K562 (cell line): ENCODE results near the gene PPP1R13L. TPM values are rescaled to one million over a fixed set of nuclear protein-coding genes. Genes with fewer than 3 reads are reported as not detected.

Experiments used
- ARID1B ChIP-seq: fragments of 450-650 bp; IDR thresholded peaks from 2 replicates; pipeline ENCODE4 v1.6.1; 2016; ENCODE audit warnings: antibody characterized with exemption, mild to moderate bottlenecking, inconsistent platforms
- E2F5 ChIP-seq: sonication (generic); formaldehyde crosslinking; IDR thresholded peaks from 2 replicates; pipeline ENCODE4 v1.8.0; 2022; ENCODE audit warnings: mild to moderate bottlenecking, missing genetic modification reagents
- FOXM1 ChIP-seq, 2 experiments: fragments of 450-650 bp in 1 of 2; sonication (generic) in 1 of 2; formaldehyde crosslinking in 1 of 2; IDR thresholded peaks; 2 replicates each; pipeline versions ENCODE4 v1.6.1 to v1.9.0; 2017 to 2022; ENCODE audit warnings: low read depth in 2 of 2, mild to moderate bottlenecking in 2 of 2, missing genetic modification reagents in 1 of 2, moderate library complexity in 1 of 2
- GTF2E2 ChIP-seq: fragments of 200-800 bp; sonication (Bioruptor generic); IDR thresholded peaks from 2 replicates; pipeline ENCODE4 v1.6.1; 2016; ENCODE audit warnings: missing genetic modification characterization, missing compliant biosample characterization
- HIVEP1 ChIP-seq: fragments of 250-450 bp; sonication (Bioruptor Pico); IDR thresholded peaks from 2 replicates; pipeline ENCODE4 v1.4.0; 2020; ENCODE audit warnings: mild to moderate bottlenecking
- IFI16 ChIP-seq: fragments of 250-450 bp; sonication (Bioruptor Pico); IDR thresholded peaks from 2 replicates; pipeline ENCODE4 v2.1.2; 2022; ENCODE audit warnings: mild to moderate bottlenecking, inconsistent platforms
- ILK ChIP-seq: fragments of 450-650 bp; IDR thresholded peaks from 2 replicates; pipeline ENCODE4 v1.6.1; 2016; ENCODE audit warnings: missing genetic modification characterization, low read depth, mild to moderate bottlenecking, missing compliant biosample characterization, moderate library complexity, borderline replicate concordance
- KLF6 ChIP-seq: fragments of 250-450 bp; sonication (Bioruptor Pico); IDR thresholded peaks from 2 replicates; pipeline ENCODE4 v1.4.0; 2020; ENCODE audit warnings: mild to moderate bottlenecking, moderate library complexity, borderline replicate concordance
- MAX ChIP-seq: sonication (generic); formaldehyde crosslinking; IDR thresholded peaks from 2 replicates; pipeline ENCODE4 v1.9.0; 2022; ENCODE audit warnings: mild to moderate bottlenecking, missing genetic modification reagents
- POLR2AphosphoS5 ChIP-seq: IDR thresholded peaks from 2 replicates; pipeline ENCODE4 v1.6.1; 2011; ENCODE audit warnings: mild to moderate bottlenecking, low read depth, low read length, moderate library complexity; ENCODE audit not compliant: control insufficient read depth, insufficient read depth
- RBM22 ChIP-seq: fragments of 200-400 bp; formaldehyde crosslinking; IDR thresholded peaks from 2 replicates; pipeline ENCODE4 v1.6.1; 2018; ENCODE audit warnings: low read length, low read depth; ENCODE audit not compliant: poor library complexity, severe bottlenecking
- SMARCA4 ChIP-seq: fragments of 450-650 bp; IDR thresholded peaks from 2 replicates; pipeline ENCODE4 v1.6.1; 2016
- SRSF7 ChIP-seq: fragments of 200-400 bp; formaldehyde crosslinking; optimal IDR thresholded peaks from 2 replicates; pipeline ENCODE3; 2017; ENCODE audit warnings: mild to moderate bottlenecking, low read depth, low read length
- STAT5B ChIP-seq: fragments of 250-450 bp; sonication (Bioruptor Pico); IDR thresholded peaks from 2 replicates; pipeline ENCODE4 v1.8.0; 2021; ENCODE audit warnings: mild to moderate bottlenecking, inconsistent platforms
- SUPT5H ChIP-seq: fragments of 450-650 bp; IDR thresholded peaks from 2 replicates; pipeline ENCODE4 v1.6.1; 2016
- TFAM ChIP-seq: fragments of 250-450 bp; sonication (Bioruptor Pico); conservative IDR thresholded peaks from 2 replicates; pipeline ENCODE4 v1.5.0; 2021; ENCODE audit warnings: mild to moderate bottlenecking, moderate library complexity
- ZFPM2 ChIP-seq: fragments of 250-450 bp; sonication (Bioruptor Pico); IDR thresholded peaks from 2 replicates; pipeline ENCODE4 v1.5.1; 2022; ENCODE audit warnings: mild to moderate bottlenecking
- ZNF124 ChIP-seq: sonication (generic); formaldehyde crosslinking; IDR thresholded peaks from 2 replicates; pipeline ENCODE4 v1.8.1; 2022; ENCODE audit warnings: missing genetic modification reagents
- ZNF232 ChIP-seq: sonication (generic); formaldehyde crosslinking; IDR thresholded peaks from 2 replicates; pipeline ENCODE4 v1.8.0; 2022; ENCODE audit warnings: mild to moderate bottlenecking, missing genetic modification reagents
- ZNF24 ChIP-seq: fragments of 450-650 bp; IDR thresholded peaks from 2 replicates; pipeline ENCODE4 v1.6.1; 2016
- ZNF830 ChIP-seq: fragments of 250-450 bp; sonication (Bioruptor Pico); IDR thresholded peaks from 2 replicates; pipeline ENCODE4 v1.5.0; 2021; ENCODE audit warnings: mild to moderate bottlenecking
- ZZZ3 ChIP-seq: fragments of 450-650 bp; IDR thresholded peaks from 2 replicates; pipeline ENCODE4 v1.6.1; 2016; ENCODE audit warnings: antibody characterized with exemption, mild to moderate bottlenecking, moderate library complexity
- polyA plus RNA-seq, 8 experiments: library from polyadenylated mRNA; depleted of rRNA in 4 of 8; stranded (reverse) in 5 of 8; unstranded in 3 of 8; fragments of >200 nt; fragmentation: Nextera tagmentation in 2 of 8; fragmentation: Illumina TruSeq in 1 of 8; extraction: Ambion mirVana in 2 of 8; extraction: Trizol in 1 of 8; gene quantifications; 2 replicates each; pipeline versions ENCODE4 v1.2.1 to v1.2.3, GENCODE V29; 2011 to 2014; ENCODE audit warnings: inconsistent platforms in 1 of 8, missing spikeins in 1 of 8
- total RNA-seq, 7 experiments: library from RNA; depleted of rRNA in 6 of 7; stranded (reverse); fragments of >200 nt in 6 of 7; fragmentation: Illumina TruSeq in 2 of 7; extraction: Trizol in 2 of 7; gene quantifications; 2 replicates each; pipeline versions ENCODE4 v1.2.1 to v1.2.3, GENCODE V29; 2011 to 2021; ENCODE audit warnings: low replicate concordance in 1 of 7
- TF ChIP-seq, protein P1 (sequence below), 2 experiments: IDR thresholded peaks; 2 replicates each; pipeline ENCODE4 v1.6.1; 2011; ENCODE audit warnings: borderline replicate concordance in 1 of 2, control low read depth in 1 of 2, low read depth in 1 of 2, low read length in 1 of 2, mild to moderate bottlenecking in 1 of 2, mixed read lengths in 1 of 2, moderate library complexity in 1 of 2; ENCODE audit not compliant: insufficient read depth in 1 of 2, insufficient read length in 1 of 2, poor library complexity in 1 of 2, severe bottlenecking in 1 of 2; ENCODE audit errors: extremely low read depth in 1 of 2
- TF ChIP-seq, protein P2 (sequence below): fragments of 250-450 bp; sonication (Bioruptor Pico); IDR thresholded peaks from 2 replicates; pipeline ENCODE4 v1.4.0; 2020
- TF ChIP-seq, protein P3 (sequence below): fragments of 450-650 bp; formaldehyde crosslinking; conservative IDR thresholded peaks from 2 replicates; pipeline ENCODE4 v1.4.0; 2022; ENCODE audit warnings: mild to moderate bottlenecking, missing genetic modification characterization

Gene PPP1R13L
- total and polyA plus RNA-seq, 9 of the 15 experiments (the other 6 are each of a cell fraction or from before 2014, with no cell fraction given), result 0.32 to 6.7 (median 2.0) TPM

- TF ChIP-seq, protein P1, sequence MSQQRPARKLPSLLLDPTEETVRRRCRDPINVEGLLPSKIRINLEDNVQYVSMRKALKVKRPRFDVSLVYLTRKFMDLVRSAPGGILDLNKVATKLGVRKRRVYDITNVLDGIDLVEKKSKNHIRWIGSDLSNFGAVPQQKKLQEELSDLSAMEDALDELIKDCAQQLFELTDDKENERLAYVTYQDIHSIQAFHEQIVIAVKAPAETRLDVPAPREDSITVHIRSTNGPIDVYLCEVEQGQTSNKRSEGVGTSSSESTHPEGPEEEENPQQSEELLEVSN (IDR thresholded peaks at IDR 0.05; ENCODE audit: borderline replicate concordance in 1 of 2, extremely low read depth in 1 of 2, insufficient read depth in 1 of 2, insufficient read length in 1 of 2, low read depth in 1 of 2, low read length in 1 of 2, poor library complexity in 1 of 2, severe bottlenecking in 1 of 2), result peak in 1 of 2 experiments; percentile 87
- TF ChIP-seq E2F5 (CRISPR knock-in tag) (no peak), KLF6 (CRISPR knock-in tag) (no peak), ZFPM2 (CRISPR knock-in tag) (no peak), IFI16 (CRISPR knock-in tag) (no peak), ZZZ3 (no peak), SUPT5H (peak; percentile 54), STAT5B (no peak), GTF2E2 (0 out of 2 replicates have a peak, but pooled peaks have one; percentile 52), SMARCA4 (0 out of 2 replicates have a peak, but pooled peaks have one; percentile 9), ZNF232 (CRISPR knock-in tag) (no peak), SRSF7 (no peak), POLR2AphosphoS5 (peak; percentile 73; the same call in 1 of the 2 replicates), ARID1B (peak; percentile 66), ZNF830 (CRISPR knock-in tag) (no peak), FOXM1 (IDR thresholded peaks at IDR 0.05; ENCODE audit: low read depth) (no peak), FOXM1 (CRISPR knock-in tag; IDR thresholded peaks at IDR 0.05; ENCODE audit: low read depth) (0 out of 2 replicates have a peak, but pooled peaks have one; percentile 58), TFAM (CRISPR knock-in tag) (no peak), MAX (CRISPR knock-in tag) (peak; percentile 60), HIVEP1 (CRISPR knock-in tag) (no peak), RBM22 (peak; percentile 74), ZNF24 (peak; percentile 44; the same call in 1 of the 2 replicates), ILK (tag) (no peak), ZNF124 (CRISPR knock-in tag) (no peak)
- TF ChIP-seq, protein P2, sequence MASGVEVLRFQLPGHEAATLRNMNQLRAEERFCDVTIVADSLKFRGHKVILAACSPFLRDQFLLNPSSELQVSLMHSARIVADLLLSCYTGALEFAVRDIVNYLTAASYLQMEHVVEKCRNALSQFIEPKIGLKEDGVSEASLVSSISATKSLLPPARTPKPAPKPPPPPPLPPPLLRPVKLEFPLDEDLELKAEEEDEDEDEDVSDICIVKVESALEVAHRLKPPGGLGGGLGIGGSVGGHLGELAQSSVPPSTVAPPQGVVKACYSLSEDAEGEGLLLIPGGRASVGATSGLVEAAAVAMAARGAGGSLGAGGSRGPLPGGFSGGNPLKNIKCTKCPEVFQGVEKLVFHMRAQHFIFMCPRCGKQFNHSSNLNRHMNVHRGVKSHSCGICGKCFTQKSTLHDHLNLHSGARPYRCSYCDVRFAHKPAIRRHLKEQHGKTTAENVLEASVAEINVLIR (CRISPR knock-in tag), result no peak
- TF ChIP-seq, protein P3, sequence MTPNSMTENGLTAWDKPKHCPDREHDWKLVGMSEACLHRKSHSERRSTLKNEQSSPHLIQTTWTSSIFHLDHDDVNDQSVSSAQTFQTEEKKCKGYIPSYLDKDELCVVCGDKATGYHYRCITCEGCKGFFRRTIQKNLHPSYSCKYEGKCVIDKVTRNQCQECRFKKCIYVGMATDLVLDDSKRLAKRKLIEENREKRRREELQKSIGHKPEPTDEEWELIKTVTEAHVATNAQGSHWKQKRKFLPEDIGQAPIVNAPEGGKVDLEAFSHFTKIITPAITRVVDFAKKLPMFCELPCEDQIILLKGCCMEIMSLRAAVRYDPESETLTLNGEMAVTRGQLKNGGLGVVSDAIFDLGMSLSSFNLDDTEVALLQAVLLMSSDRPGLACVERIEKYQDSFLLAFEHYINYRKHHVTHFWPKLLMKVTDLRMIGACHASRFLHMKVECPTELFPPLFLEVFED (CRISPR knock-in tag), result no peak
Measured at GRCh38 chr19:45439569-45440258, 34.8 kb upstream of the PPP1R13L start (continued).
